Measurements from ENCODE around the gene TNFRSF1B. TPM values are rescaled to one million over a fixed set of nuclear protein-coding genes. Genes with fewer than 3 reads are reported as not detected.

Gene TNFRSF1B
- polyA plus RNA-seq, 1 donor (not counting 4 experiments of a cell fraction or from before 2014, with no cell fraction given): 0.04 TPM

DNA sequence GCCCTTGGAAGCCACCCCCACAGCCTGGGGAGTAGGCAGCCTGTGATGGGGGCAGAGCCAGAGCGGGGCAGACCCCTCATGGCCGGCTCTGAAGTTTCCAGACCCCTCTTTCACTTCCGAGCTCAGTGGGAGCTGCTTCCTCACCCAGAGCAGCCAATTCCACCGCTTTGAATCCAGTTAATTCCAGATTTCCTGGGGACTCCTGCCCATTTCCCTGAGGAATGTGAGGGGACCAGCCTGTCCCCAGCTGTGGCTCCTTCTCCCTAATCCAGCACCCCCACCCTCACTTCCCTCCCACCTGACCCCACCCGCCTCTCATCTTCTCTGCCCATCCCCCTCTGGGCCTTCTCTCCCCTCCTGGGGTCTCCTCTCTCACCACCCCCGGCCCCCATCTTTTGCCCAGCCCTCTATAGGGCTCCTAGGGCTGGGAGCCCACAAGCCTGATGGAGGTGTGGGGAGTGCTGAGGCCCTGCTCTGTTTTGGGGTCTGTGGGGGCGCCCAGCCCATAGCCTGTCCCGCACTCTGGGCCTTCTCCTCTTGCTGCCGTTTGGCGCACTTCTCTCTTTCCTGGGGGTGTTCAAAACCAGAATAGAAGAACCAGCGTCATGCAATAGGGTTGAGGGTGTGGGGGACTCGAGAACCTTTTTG is 26.2 kb upstream of the TNFRSF1B start:
- H3K4me1 ChIP-seq (ENCODE audit: control insufficient read depth, extremely low read depth, insufficient read depth, low read length): no peaks in the 10 kb centered on the region
- H3K27me3 ChIP-seq (ENCODE audit: control insufficient read depth, extremely low read depth, insufficient read depth, low read length): peaks cover 4% of the 10 kb centered on the region
- H4K20me1 ChIP-seq (ENCODE audit: control insufficient read depth, extremely low read depth, insufficient read depth, low read length): no peaks in the 10 kb centered on the region
- no peaks in the 10 kb centered on the region for H3K79me2 ChIP-seq (ENCODE audit: control insufficient read depth, insufficient read depth, low read length)
- H3K27ac ChIP-seq (ENCODE audit: control insufficient read depth, insufficient read depth, low read length): no peak overlapping the region
- H3K9ac ChIP-seq (ENCODE audit: control insufficient read depth, extremely low read depth, insufficient read depth, low read length): no peak overlapping the region
- H3K9me3 ChIP-seq (ENCODE audit: control insufficient read depth, low read depth, low read length): no peaks in the 10 kb centered on the region
- no peak overlapping the region for H3K4me2 ChIP-seq (ENCODE audit: control insufficient read depth, extremely low read depth, insufficient read depth, low read depth, low read length)
- no peaks in the 10 kb centered on the region for H3K9me1 ChIP-seq (ENCODE audit: control insufficient read depth, extremely low read depth, insufficient read depth, low read length)
- H3K36me3 ChIP-seq (ENCODE audit: control insufficient read depth in 2 of 2, extremely low read depth in 1 of 2, insufficient read depth in 2 of 2, low read length in 2 of 2): no peaks in the 10 kb centered on the region
- TF ChIP-seq, protein P1, sequence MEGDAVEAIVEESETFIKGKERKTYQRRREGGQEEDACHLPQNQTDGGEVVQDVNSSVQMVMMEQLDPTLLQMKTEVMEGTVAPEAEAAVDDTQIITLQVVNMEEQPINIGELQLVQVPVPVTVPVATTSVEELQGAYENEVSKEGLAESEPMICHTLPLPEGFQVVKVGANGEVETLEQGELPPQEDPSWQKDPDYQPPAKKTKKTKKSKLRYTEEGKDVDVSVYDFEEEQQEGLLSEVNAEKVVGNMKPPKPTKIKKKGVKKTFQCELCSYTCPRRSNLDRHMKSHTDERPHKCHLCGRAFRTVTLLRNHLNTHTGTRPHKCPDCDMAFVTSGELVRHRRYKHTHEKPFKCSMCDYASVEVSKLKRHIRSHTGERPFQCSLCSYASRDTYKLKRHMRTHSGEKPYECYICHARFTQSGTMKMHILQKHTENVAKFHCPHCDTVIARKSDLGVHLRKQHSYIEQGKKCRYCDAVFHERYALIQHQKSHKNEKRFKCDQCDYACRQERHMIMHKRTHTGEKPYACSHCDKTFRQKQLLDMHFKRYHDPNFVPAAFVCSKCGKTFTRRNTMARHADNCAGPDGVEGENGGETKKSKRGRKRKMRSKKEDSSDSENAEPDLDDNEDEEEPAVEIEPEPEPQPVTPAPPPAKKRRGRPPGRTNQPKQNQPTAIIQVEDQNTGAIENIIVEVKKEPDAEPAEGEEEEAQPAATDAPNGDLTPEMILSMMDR (optimal IDR thresholded peaks at IDR 0.05 in 1 of 3, IDR thresholded peaks at IDR 0.05 in 1 of 3, conservative IDR thresholded peaks at IDR 0.05 in 1 of 3; ENCODE audit: extremely low read depth in 1 of 3, insufficient read depth in 2 of 3, low read length in 3 of 3): no peak
- no peak for TF ChIP-seq EZH2 (IDR thresholded peaks at IDR 0.05; ENCODE audit: low read length)
- DNase-seq (ENCODE audit: low read depth, low spot score): no peak
- no peak overlapping the region for H2AFZ ChIP-seq (ENCODE audit: control insufficient read depth, low read length)
- no peak overlapping the region for H3K4me3 ChIP-seq (ENCODE audit: control insufficient read depth in 2 of 3, extremely low read depth in 1 of 3, insufficient read depth in 2 of 3, low read depth in 1 of 3, low read length in 3 of 3)
- dilution Hi-C loops (cut with MboI; ENCODE audit: extremely low pct_ligation_motif_present, low sequenced_read_pairs): no loop called here
- FAIRE-seq: no peak

DNA sequence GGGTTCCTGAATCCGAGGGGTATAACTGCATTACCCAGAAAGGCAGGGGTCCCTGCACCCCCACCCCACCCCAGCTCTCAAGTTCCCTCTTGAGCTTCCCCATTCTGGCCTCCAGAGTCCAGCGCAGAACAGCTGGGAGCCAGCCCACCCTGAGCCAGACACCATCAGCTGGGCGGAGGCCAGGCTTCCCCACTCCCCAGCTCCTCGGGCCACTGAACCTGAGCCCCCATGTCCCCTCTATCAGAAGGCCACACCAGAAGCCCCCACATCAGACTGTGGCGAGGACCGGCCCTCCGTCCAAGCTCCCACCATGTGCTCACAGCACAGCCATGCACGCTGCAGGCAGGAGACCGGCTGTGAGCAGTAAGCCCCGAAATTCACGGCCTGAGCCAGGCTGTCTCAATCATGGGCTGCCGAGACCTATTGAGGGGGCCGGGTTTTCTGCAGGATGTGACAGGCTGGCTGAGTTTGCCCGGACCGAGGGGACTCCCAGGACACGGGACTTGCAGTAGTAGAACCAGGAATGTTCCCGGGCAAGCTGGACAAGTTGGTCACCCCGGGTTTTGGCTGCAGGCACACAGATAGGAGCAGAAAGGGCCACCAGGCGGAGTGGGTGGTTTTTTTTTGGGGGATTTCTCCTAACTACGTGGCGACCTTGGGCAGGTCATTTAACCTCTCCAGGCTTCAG is 25.5 kb upstream of the TNFRSF1B start:
- Histone ChIP-seq H3K27ac (ENCODE audit: control insufficient read depth, insufficient read depth, low read length) (no peak overlapping the region), H3K27me3 (ENCODE audit: control insufficient read depth, extremely low read depth, insufficient read depth, low read length) (peaks cover 4% of the 10 kb centered on the region), H3K9ac (ENCODE audit: control insufficient read depth, extremely low read depth, insufficient read depth, low read length) (no peak overlapping the region), H3K9me3 (ENCODE audit: control insufficient read depth, low read depth, low read length) (no peaks in the 10 kb centered on the region), H4K20me1 (ENCODE audit: control insufficient read depth, extremely low read depth, insufficient read depth, low read length) (no peaks in the 10 kb centered on the region), H3K9me1 (ENCODE audit: control insufficient read depth, extremely low read depth, insufficient read depth, low read length) (no peaks in the 10 kb centered on the region), H3K4me1 (ENCODE audit: control insufficient read depth, extremely low read depth, insufficient read depth, low read length) (no peaks in the 10 kb centered on the region), H3K4me3 (ENCODE audit: control insufficient read depth in 2 of 3, extremely low read depth in 1 of 3, insufficient read depth in 2 of 3, low read depth in 1 of 3, low read length in 3 of 3) (no peak overlapping the region), H3K79me2 (ENCODE audit: control insufficient read depth, insufficient read depth, low read length) (no peaks in the 10 kb centered on the region), H2AFZ (ENCODE audit: control insufficient read depth, low read length) (no peak overlapping the region), H3K36me3 (ENCODE audit: control insufficient read depth in 2 of 2, extremely low read depth in 1 of 2, insufficient read depth in 2 of 2, low read length in 2 of 2) (no peaks in the 10 kb centered on the region), H3K4me2 (ENCODE audit: control insufficient read depth, extremely low read depth, insufficient read depth, low read depth, low read length) (no peak overlapping the region)
- dilution Hi-C loops (cut with MboI; ENCODE audit: extremely low pct_ligation_motif_present, low sequenced_read_pairs): no loop called here
- TF ChIP-seq EZH2 (IDR thresholded peaks at IDR 0.05; ENCODE audit: low read length): no peak
- TF ChIP-seq, protein P1 (optimal IDR thresholded peaks at IDR 0.05 in 1 of 3, IDR thresholded peaks at IDR 0.05 in 1 of 3, conservative IDR thresholded peaks at IDR 0.05 in 1 of 3; ENCODE audit: extremely low read depth in 1 of 3, insufficient read depth in 2 of 3, low read length in 3 of 3): no peak
- FAIRE-seq: no peak
- no peak for DNase-seq (ENCODE audit: low read depth, low spot score)

Measured in keratinocyte (primary cell).